K562 (cell line): ENCODE measurements around the gene LGALS3. TPM values are rescaled to one million over a fixed set of nuclear protein-coding genes. Genes with fewer than 3 reads are reported as not detected.
A peak's percentile ranks its signal among the peaks of the same experiment; 100 is the strongest.

Source experiments
- CCAR2 ChIP-seq: fragments of 200-400 bp; formaldehyde crosslinking; IDR thresholded peaks from 2 replicates; pipeline ENCODE4 v1.6.1; 2017; ENCODE audit warnings: mild to moderate bottlenecking, low read depth, low read length
- CTBP1 ChIP-seq: fragments of 450-650 bp; IDR thresholded peaks from 2 replicates; pipeline ENCODE4 v1.6.1; 2016; ENCODE audit warnings: borderline replicate concordance
- DIDO1 ChIP-seq: fragments of 450-650 bp; IDR thresholded peaks from 2 replicates; pipeline ENCODE4 v1.6.1; 2016; ENCODE audit warnings: low read depth, missing biosample characterization, missing genetic modification characterization
- E2F3 ChIP-seq: fragments of 250-450 bp; sonication (Bioruptor Pico); IDR thresholded peaks from 2 replicates; pipeline ENCODE4 v1.4.0; 2020; ENCODE audit warnings: mild to moderate bottlenecking
- HNRNPL ChIP-seq: fragments of 200-400 bp; formaldehyde crosslinking; IDR thresholded peaks from 2 replicates; pipeline ENCODE4 v1.6.1; 2017; ENCODE audit warnings: low read depth, mild to moderate bottlenecking, low read length
- MAZ ChIP-seq, 2 experiments: fragments of 450-650 bp in 1 of 2; sonication (generic) in 1 of 2; formaldehyde crosslinking; IDR thresholded peaks in 1 of 2; conservative IDR thresholded peaks in 1 of 2; 2 replicates each; pipeline versions ENCODE4 v1.4.0 to v1.5.0; 2020; ENCODE audit warnings: mild to moderate bottlenecking in 1 of 2, missing genetic modification reagents in 1 of 2
- PBX2 ChIP-seq, 2 experiments: IDR thresholded peaks in 1 of 2; conservative IDR thresholded peaks in 1 of 2; 2 replicates each; pipeline ENCODE4 v1.6.1; 2016; ENCODE audit warnings: low read depth in 2 of 2, mild to moderate bottlenecking in 1 of 2, missing compliant biosample characterization in 1 of 2, missing genetic modification characterization in 1 of 2, moderate library complexity in 1 of 2
- RB1 ChIP-seq: fragments of 450-650 bp; IDR thresholded peaks from 2 replicates; pipeline ENCODE4 v1.6.1; 2017; ENCODE audit warnings: low read depth, mild to moderate bottlenecking
- STAT5A ChIP-seq: IDR thresholded peaks from 2 replicates; pipeline ENCODE4 v1.6.1; 2012; ENCODE audit warnings: low read length, inconsistent platforms, borderline replicate concordance
- TCF3 ChIP-seq: sonication (generic); formaldehyde crosslinking; IDR thresholded peaks from 2 replicates; pipeline ENCODE4 v1.4.0; 2020; ENCODE audit warnings: mild to moderate bottlenecking, missing genetic modification reagents
- polyA plus RNA-seq, 8 experiments: library from polyadenylated mRNA; depleted of rRNA in 4 of 8; stranded (reverse) in 5 of 8; unstranded in 3 of 8; fragments of >200 nt; fragmentation: Nextera tagmentation in 2 of 8; fragmentation: Illumina TruSeq in 1 of 8; extraction: Ambion mirVana in 2 of 8; extraction: Trizol in 1 of 8; gene quantifications; 2 replicates each; pipeline versions ENCODE4 v1.2.1 to v1.2.3, GENCODE V29; 2011 to 2014; ENCODE audit warnings: inconsistent platforms in 1 of 8, missing spikeins in 1 of 8
- total RNA-seq, 7 experiments: library from RNA; depleted of rRNA in 6 of 7; stranded (reverse); fragments of >200 nt in 6 of 7; fragmentation: Illumina TruSeq in 2 of 7; extraction: Trizol in 2 of 7; gene quantifications; 2 replicates each; pipeline versions ENCODE4 v1.2.1 to v1.2.3, GENCODE V29; 2011 to 2021; ENCODE audit warnings: low replicate concordance in 1 of 7
- TF ChIP-seq, protein P1 (sequence below): IDR thresholded peaks from 2 replicates; pipeline ENCODE4 v1.6.1; 2012; ENCODE audit warnings: low read depth, low read length, improper control_type of control experiment, borderline replicate concordance
- TF ChIP-seq, protein P2 (sequence below): fragments of 250-450 bp; sonication (Bioruptor Pico); IDR thresholded peaks from 2 replicates; pipeline ENCODE4 v1.4.0; 2020; ENCODE audit warnings: mild to moderate bottlenecking, moderate library complexity
- TF ChIP-seq, protein P3 (sequence below), 2 experiments: fragments of 450-650 bp; IDR thresholded peaks; 2 replicates each; pipeline ENCODE4 v1.6.1; 2018; ENCODE audit warnings: mild to moderate bottlenecking in 2 of 2, low read depth in 1 of 2; ENCODE audit not compliant: partially characterized antibody in 2 of 2
- TF ChIP-seq, protein P4 (sequence below): fragments of 450-650 bp; formaldehyde crosslinking; conservative IDR thresholded peaks from 2 replicates; pipeline ENCODE4 v1.4.0; 2022; ENCODE audit warnings: mild to moderate bottlenecking, missing genetic modification characterization

LGALS3 gene
- total and polyA plus RNA-seq, 9 of the 15 experiments (the other 6 are each of a cell fraction or from before 2014, with no cell fraction given), result 0.04 to 1.9 (median 1.1) TPM

GRCh38 chr14:55129086-55129427 lies at the start of gene LGALS3 (continued):
- TF ChIP-seq, protein P1, sequence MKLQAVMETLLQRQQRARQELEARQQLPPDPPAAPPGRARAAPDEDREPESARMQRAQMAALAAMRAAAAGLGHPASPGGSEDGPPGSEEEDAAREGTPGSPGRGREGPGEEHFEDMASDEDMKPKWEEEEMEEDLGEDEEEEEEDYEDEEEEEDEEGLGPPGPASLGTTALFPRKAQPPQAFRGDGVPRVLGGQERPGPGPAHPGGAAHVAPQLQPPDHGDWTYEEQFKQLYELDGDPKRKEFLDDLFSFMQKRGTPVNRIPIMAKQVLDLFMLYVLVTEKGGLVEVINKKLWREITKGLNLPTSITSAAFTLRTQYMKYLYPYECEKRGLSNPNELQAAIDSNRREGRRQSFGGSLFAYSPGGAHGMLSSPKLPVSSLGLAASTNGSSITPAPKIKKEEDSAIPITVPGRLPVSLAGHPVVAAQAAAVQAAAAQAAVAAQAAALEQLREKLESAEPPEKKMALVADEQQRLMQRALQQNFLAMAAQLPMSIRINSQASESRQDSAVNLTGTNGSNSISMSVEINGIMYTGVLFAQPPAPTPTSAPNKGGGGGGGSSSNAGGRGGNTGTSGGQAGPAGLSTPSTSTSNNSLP, result no peak
- TF ChIP-seq HNRNPL, result 0 out of 2 replicates have a peak, but pooled peaks have one; percentile 28
- no peak for TF ChIP-seq TCF3 (CRISPR knock-in tag)
- TF ChIP-seq STAT5A, result no peak
- TF ChIP-seq, protein P2, sequence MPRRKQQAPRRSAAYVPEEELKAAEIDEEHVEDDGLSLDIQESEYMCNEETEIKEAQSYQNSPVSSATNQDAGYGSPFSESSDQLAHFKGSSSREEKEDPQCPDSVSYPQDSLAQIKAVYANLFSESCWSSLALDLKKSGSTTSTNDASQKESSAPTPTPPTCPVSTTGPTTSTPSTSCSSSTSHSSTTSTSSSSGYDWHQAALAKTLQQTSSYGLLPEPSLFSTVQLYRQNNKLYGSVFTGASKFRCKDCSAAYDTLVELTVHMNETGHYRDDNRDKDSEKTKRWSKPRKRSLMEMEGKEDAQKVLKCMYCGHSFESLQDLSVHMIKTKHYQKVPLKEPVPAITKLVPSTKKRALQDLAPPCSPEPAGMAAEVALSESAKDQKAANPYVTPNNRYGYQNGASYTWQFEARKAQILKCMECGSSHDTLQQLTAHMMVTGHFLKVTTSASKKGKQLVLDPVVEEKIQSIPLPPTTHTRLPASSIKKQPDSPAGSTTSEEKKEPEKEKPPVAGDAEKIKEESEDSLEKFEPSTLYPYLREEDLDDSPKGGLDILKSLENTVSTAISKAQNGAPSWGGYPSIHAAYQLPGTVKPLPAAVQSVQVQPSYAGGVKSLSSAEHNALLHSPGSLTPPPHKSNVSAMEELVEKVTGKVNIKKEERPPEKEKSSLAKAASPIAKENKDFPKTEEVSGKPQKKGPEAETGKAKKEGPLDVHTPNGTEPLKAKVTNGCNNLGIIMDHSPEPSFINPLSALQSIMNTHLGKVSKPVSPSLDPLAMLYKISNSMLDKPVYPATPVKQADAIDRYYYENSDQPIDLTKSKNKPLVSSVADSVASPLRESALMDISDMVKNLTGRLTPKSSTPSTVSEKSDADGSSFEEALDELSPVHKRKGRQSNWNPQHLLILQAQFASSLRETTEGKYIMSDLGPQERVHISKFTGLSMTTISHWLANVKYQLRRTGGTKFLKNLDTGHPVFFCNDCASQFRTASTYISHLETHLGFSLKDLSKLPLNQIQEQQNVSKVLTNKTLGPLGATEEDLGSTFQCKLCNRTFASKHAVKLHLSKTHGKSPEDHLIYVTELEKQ (CRISPR knock-in tag), result no peak
- TF ChIP-seq CTBP1, result peak; percentile 27; the same call in 1 of the 2 replicates
- TF ChIP-seq, protein P3, sequence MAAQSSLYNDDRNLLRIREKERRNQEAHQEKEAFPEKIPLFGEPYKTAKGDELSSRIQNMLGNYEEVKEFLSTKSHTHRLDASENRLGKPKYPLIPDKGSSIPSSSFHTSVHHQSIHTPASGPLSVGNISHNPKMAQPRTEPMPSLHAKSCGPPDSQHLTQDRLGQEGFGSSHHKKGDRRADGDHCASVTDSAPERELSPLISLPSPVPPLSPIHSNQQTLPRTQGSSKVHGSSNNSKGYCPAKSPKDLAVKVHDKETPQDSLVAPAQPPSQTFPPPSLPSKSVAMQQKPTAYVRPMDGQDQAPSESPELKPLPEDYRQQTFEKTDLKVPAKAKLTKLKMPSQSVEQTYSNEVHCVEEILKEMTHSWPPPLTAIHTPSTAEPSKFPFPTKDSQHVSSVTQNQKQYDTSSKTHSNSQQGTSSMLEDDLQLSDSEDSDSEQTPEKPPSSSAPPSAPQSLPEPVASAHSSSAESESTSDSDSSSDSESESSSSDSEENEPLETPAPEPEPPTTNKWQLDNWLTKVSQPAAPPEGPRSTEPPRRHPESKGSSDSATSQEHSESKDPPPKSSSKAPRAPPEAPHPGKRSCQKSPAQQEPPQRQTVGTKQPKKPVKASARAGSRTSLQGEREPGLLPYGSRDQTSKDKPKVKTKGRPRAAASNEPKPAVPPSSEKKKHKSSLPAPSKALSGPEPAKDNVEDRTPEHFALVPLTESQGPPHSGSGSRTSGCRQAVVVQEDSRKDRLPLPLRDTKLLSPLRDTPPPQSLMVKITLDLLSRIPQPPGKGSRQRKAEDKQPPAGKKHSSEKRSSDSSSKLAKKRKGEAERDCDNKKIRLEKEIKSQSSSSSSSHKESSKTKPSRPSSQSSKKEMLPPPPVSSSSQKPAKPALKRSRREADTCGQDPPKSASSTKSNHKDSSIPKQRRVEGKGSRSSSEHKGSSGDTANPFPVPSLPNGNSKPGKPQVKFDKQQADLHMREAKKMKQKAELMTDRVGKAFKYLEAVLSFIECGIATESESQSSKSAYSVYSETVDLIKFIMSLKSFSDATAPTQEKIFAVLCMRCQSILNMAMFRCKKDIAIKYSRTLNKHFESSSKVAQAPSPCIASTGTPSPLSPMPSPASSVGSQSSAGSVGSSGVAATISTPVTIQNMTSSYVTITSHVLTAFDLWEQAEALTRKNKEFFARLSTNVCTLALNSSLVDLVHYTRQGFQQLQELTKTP (IDR thresholded peaks at IDR 0.05; ENCODE audit: low read depth in 1 of 2, partially characterized antibody in 2 of 2), result no peak
- TF ChIP-seq DIDO1, result no peak
- TF ChIP-seq RB1, result peak; percentile 7; the same call in 1 of the 2 replicates
- TF ChIP-seq E2F3 (CRISPR knock-in tag), result no peak
- TF ChIP-seq CCAR2, result no peak
- TF ChIP-seq, protein P4, sequence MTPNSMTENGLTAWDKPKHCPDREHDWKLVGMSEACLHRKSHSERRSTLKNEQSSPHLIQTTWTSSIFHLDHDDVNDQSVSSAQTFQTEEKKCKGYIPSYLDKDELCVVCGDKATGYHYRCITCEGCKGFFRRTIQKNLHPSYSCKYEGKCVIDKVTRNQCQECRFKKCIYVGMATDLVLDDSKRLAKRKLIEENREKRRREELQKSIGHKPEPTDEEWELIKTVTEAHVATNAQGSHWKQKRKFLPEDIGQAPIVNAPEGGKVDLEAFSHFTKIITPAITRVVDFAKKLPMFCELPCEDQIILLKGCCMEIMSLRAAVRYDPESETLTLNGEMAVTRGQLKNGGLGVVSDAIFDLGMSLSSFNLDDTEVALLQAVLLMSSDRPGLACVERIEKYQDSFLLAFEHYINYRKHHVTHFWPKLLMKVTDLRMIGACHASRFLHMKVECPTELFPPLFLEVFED (CRISPR knock-in tag), result no peak
- no peak for TF ChIP-seq PBX2 (CRISPR knock-in tag; IDR thresholded peaks at IDR 0.05; ENCODE audit: low read depth)
- no peak for TF ChIP-seq PBX2 (tag; conservative IDR thresholded peaks at IDR 0.05; ENCODE audit: low read depth)
- peak in 1 of 2 experiments; percentile 10; a peak in 1 of 4 replicates for TF ChIP-seq MAZ (CRISPR knock-in tag; conservative IDR thresholded peaks at IDR 0.05 in 1 of 2, IDR thresholded peaks at IDR 0.05 in 1 of 2)
